ENCODE measurements around the gene DNM2. TPM values are rescaled to one million over a fixed set of nuclear protein-coding genes. Genes with fewer than 3 reads are reported as not detected.

DNM2 gene
- total and polyA plus RNA-seq, 9 of the 15 experiments (the other 6 are each of a cell fraction or from before 2014, with no cell fraction given) = 2.2 to 161 (median 72.6) TPM

- peaks cover 8% of the 10 kb centered on the region for H3K9me1 ChIP-seq (ENCODE audit: control insufficient read depth, insufficient read depth, low read length)
- CTCF ChIA-PET (ENCODE audit: low intra/inter-chr PET ratio) = no interaction called here
- POLR2A ChIA-PET = interaction anchor here (1.6 kb wide), 1 partner anchor 10 kb away, joined by 4 read pairs; no protein-coding TSS in a partner anchor
- H3K27me3 ChIP-seq (ENCODE audit: control insufficient read depth in 2 of 2, insufficient read depth in 2 of 2, low read length in 2 of 2) = no peaks in the 10 kb centered on the region
- ATAC-seq (no peak), DNase-seq (ENCODE audit: extremely low read depth in 1 of 4, low spot score in 3 of 4) (no peak), FAIRE-seq (no peak)
- WGBS (ENCODE audit: insufficient coverage, low coverage, missing lambda C conversion rate) = 91% methylated on average over 3 of the region's 3 CpGs
- no peaks in the 10 kb centered on the region for H3K9me3 ChIP-seq (replicated peaks; ENCODE audit: control insufficient read depth, insufficient read depth, low read depth, low read length)
- in situ Hi-C loops (cut with MboI) (no loop called here), intact Hi-C loops (cut with micrococcal nuclease) (no loop called here)
- no peak overlapping the region for H3K4me3 ChIP-seq
- peaks cover 16 to 30% of the 10 kb centered on the region in 2 experiments; a peak in 4 of 5 replicates for H3K4me1 ChIP-seq (replicated peaks in 1 of 2; ENCODE audit: control insufficient read depth in 2 of 2, insufficient read depth in 2 of 2, low read length in 2 of 2)
- H3K27ac ChIP-seq (ENCODE audit: extremely low read depth, low read depth, low read length) = no peak overlapping the region
- no peak overlapping the region for H3K9ac ChIP-seq (ENCODE audit: insufficient read depth in 1 of 2, low read depth in 2 of 2, low read length in 2 of 2)
- H3K4me2 ChIP-seq (ENCODE audit: insufficient read depth, low read length) = no peak overlapping the region
- TF ChIP-seq CREBBP (IDR thresholded peaks at IDR 0.05; ENCODE audit: low read depth, low read length) (no peak), NCOA1 (IDR thresholded peaks at IDR 0.05; ENCODE audit: low read depth) (no peak), MCM3 (IDR thresholded peaks at IDR 0.05) (no peak), RB1 (IDR thresholded peaks at IDR 0.05; ENCODE audit: low read depth) (no peak), RNF219 (CRISPR knock-in tag; IDR thresholded peaks at IDR 0.05) (no peak), ZFPM2 (CRISPR knock-in tag; IDR thresholded peaks at IDR 0.05) (no peak), CREB5 (CRISPR knock-in tag; IDR thresholded peaks at IDR 0.05) (no peak), HDAC8 (tag; IDR thresholded peaks at IDR 0.05) (no peak), ETV1 (tag; conservative IDR thresholded peaks at IDR 0.05; ENCODE audit: low read depth) (no peak), STAT5A (IDR thresholded peaks at IDR 0.05; ENCODE audit: borderline replicate concordance, low read length) (no peak), ZFX (CRISPR knock-in tag; IDR thresholded peaks at IDR 0.05) (no peak), ARID1B (IDR thresholded peaks at IDR 0.05) (no peak), TAL1 (IDR thresholded peaks at IDR 0.05) (no peak), PHF21A (IDR thresholded peaks at IDR 0.05; ENCODE audit: borderline replicate concordance, low read depth) (no peak), KLF1 (tag; IDR thresholded peaks at IDR 0.05) (no peak)
- TF ChIP-seq, protein P1, sequence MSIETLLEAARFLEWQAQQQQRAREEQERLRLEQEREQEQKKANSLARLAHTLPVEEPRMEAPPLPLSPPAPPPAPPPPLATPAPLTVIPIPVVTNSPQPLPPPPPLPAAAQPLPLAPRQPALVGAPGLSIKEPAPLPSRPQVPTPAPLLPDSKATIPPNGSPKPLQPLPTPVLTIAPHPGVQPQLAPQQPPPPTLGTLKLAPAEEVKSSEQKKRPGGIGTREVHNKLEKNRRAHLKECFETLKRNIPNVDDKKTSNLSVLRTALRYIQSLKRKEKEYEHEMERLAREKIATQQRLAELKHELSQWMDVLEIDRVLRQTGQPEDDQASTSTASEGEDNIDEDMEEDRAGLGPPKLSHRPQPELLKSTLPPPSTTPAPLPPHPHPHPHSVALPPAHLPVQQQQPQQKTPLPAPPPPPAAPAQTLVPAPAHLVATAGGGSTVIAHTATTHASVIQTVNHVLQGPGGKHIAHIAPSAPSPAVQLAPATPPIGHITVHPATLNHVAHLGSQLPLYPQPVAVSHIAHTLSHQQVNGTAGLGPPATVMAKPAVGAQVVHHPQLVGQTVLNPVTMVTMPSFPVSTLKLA (conservative IDR thresholded peaks at IDR 0.05) = no peak
- peaks cover 64% of the 10 kb centered on the region for H4K20me1 ChIP-seq (replicated peaks; ENCODE audit: control insufficient read depth, insufficient read depth, low read length)
- peaks cover 99% of the 10 kb centered on the region for H3K79me2 ChIP-seq (ENCODE audit: control insufficient read depth, insufficient read depth, low read length)
- peaks cover 56% of the 10 kb centered on the region for H3K36me3 ChIP-seq (ENCODE audit: control insufficient read depth, insufficient read depth, low read length)
- H2AFZ ChIP-seq (ENCODE audit: low read depth, low read length) = no peak overlapping the region
- BruUV-seq (replicated peaks) = no TSS peak
Measured at GRCh38 chr19:10723591-10723990, 5.7 kb downstream of the DNM2 start.
